ENCODE measurements around the gene MLH3.

MLH3 gene

GRCh38 chr14:74977901-74978385, 73.3 kb downstream of the MLH3 start:
- Histone ChIP-seq H3K4me1 (ENCODE audit: control insufficient read depth, insufficient read depth, low read length) (peaks cover 35% of the 10 kb centered on the region), H3K9ac (ENCODE audit: low read depth, low read length) (no peak overlapping the region), H3K9me3 (ENCODE audit: control insufficient read depth, insufficient read depth, low read length) (no peaks in the 10 kb centered on the region), H3K4me3 (ENCODE audit: low read depth, low read length) (no peak overlapping the region), H3K36me3 (ENCODE audit: control insufficient read depth, insufficient read depth, low read length) (no peaks in the 10 kb centered on the region), H3K27ac (ENCODE audit: low read depth, low read length) (no peak overlapping the region), H3K27me3 (ENCODE audit: control insufficient read depth, insufficient read depth, low read length) (no peaks in the 10 kb centered on the region)

- Histone ChIP-seq H3K4me1 (ENCODE audit: control insufficient read depth, insufficient read depth, low read length) (peaks cover 35% of the 10 kb centered on the region), H3K27me3 (ENCODE audit: control insufficient read depth, insufficient read depth, low read length) (no peaks in the 10 kb centered on the region), H3K9ac (ENCODE audit: low read depth, low read length) (no peak overlapping the region), H3K4me3 (ENCODE audit: low read depth, low read length) (no peak overlapping the region), H3K36me3 (ENCODE audit: control insufficient read depth, insufficient read depth, low read length) (no peaks in the 10 kb centered on the region), H3K9me3 (ENCODE audit: control insufficient read depth, insufficient read depth, low read length) (no peaks in the 10 kb centered on the region), H3K27ac (ENCODE audit: low read depth, low read length) (no peak overlapping the region)
Observed at GRCh38 chr14:74977164-74977900, 73.9 kb downstream of the MLH3 start.

GRCh38 chr14:74976264-74977113, 74.8 kb downstream of the MLH3 start:
- Histone ChIP-seq H3K4me3 (ENCODE audit: low read depth, low read length) (no peak overlapping the region), H3K27me3 (ENCODE audit: control insufficient read depth, insufficient read depth, low read length) (no peaks in the 10 kb centered on the region), H3K27ac (ENCODE audit: low read depth, low read length) (no peak overlapping the region), H3K36me3 (ENCODE audit: control insufficient read depth, insufficient read depth, low read length) (no peaks in the 10 kb centered on the region), H3K9me3 (ENCODE audit: control insufficient read depth, insufficient read depth, low read length) (no peaks in the 10 kb centered on the region), H3K9ac (ENCODE audit: low read depth, low read length) (no peak overlapping the region), H3K4me1 (ENCODE audit: control insufficient read depth, insufficient read depth, low read length) (peaks cover 35% of the 10 kb centered on the region)

GRCh38 chr14:74975059-74975810, 76.0 kb downstream of the MLH3 start:
- Histone ChIP-seq H3K4me1 (ENCODE audit: control insufficient read depth, insufficient read depth, low read length) (peaks cover 31% of the 10 kb centered on the region), H3K36me3 (ENCODE audit: control insufficient read depth, insufficient read depth, low read length) (no peaks in the 10 kb centered on the region), H3K27ac (ENCODE audit: low read depth, low read length) (no peak overlapping the region)

GRCh38 chr14:74974364-74975058, 76.8 kb downstream of the MLH3 start:
- Histone ChIP-seq H3K36me3 (ENCODE audit: control insufficient read depth, insufficient read depth, low read length) (no peaks in the 10 kb centered on the region), H3K4me1 (ENCODE audit: control insufficient read depth, insufficient read depth, low read length) (peaks cover 24% of the 10 kb centered on the region), H3K27me3 (ENCODE audit: control insufficient read depth, insufficient read depth, low read length) (no peaks in the 10 kb centered on the region), H3K27ac (ENCODE audit: low read depth, low read length) (no peak overlapping the region), H3K9me3 (ENCODE audit: control insufficient read depth, insufficient read depth, low read length) (no peaks in the 10 kb centered on the region), H3K4me3 (ENCODE audit: low read depth, low read length) (no peak overlapping the region), H3K9ac (ENCODE audit: low read depth, low read length) (no peak overlapping the region)

More at GRCh38 chr14:74975059-74975810, 76.0 kb downstream of the MLH3 start:
- no peak overlapping the region for H3K4me3 ChIP-seq (ENCODE audit: low read depth, low read length)
- H3K9me3 ChIP-seq (ENCODE audit: control insufficient read depth, insufficient read depth, low read length): no peaks in the 10 kb centered on the region
- H3K27me3 ChIP-seq (ENCODE audit: control insufficient read depth, insufficient read depth, low read length): no peaks in the 10 kb centered on the region
- no peak overlapping the region for H3K9ac ChIP-seq (ENCODE audit: low read depth, low read length)

GRCh38 chr14:74973905-74974363, 77.3 kb downstream of the MLH3 start:
- Histone ChIP-seq H3K27me3 (ENCODE audit: control insufficient read depth, insufficient read depth, low read length) (no peaks in the 10 kb centered on the region), H3K27ac (ENCODE audit: low read depth, low read length) (no peak overlapping the region), H3K9me3 (ENCODE audit: control insufficient read depth, insufficient read depth, low read length) (no peaks in the 10 kb centered on the region), H3K36me3 (ENCODE audit: control insufficient read depth, insufficient read depth, low read length) (no peaks in the 10 kb centered on the region), H3K9ac (ENCODE audit: low read depth, low read length) (no peak overlapping the region), H3K4me1 (ENCODE audit: control insufficient read depth, insufficient read depth, low read length) (peaks cover 19% of the 10 kb centered on the region), H3K4me3 (ENCODE audit: low read depth, low read length) (no peak overlapping the region)

GRCh38 chr14:74973003-74973653, 78.1 kb downstream of the MLH3 start:
- Histone ChIP-seq H3K9ac (ENCODE audit: low read depth, low read length) (no peak overlapping the region), H3K27ac (ENCODE audit: low read depth, low read length) (no peak overlapping the region), H3K36me3 (ENCODE audit: control insufficient read depth, insufficient read depth, low read length) (no peaks in the 10 kb centered on the region), H3K4me1 (ENCODE audit: control insufficient read depth, insufficient read depth, low read length) (peaks cover 11% of the 10 kb centered on the region; the same call in 1 of the 2 replicates), H3K27me3 (ENCODE audit: control insufficient read depth, insufficient read depth, low read length) (no peaks in the 10 kb centered on the region), H3K9me3 (ENCODE audit: control insufficient read depth, insufficient read depth, low read length) (no peaks in the 10 kb centered on the region), H3K4me3 (ENCODE audit: low read depth, low read length) (no peak overlapping the region)

- Histone ChIP-seq H3K36me3 (ENCODE audit: control insufficient read depth, insufficient read depth, low read length) (no peaks in the 10 kb centered on the region), H3K4me1 (ENCODE audit: control insufficient read depth, insufficient read depth, low read length) (no peaks in the 10 kb centered on the region), H3K27ac (ENCODE audit: low read depth, low read length) (no peak overlapping the region), H3K27me3 (ENCODE audit: control insufficient read depth, insufficient read depth, low read length) (no peaks in the 10 kb centered on the region), H3K9ac (ENCODE audit: low read depth, low read length) (no peak overlapping the region), H3K9me3 (ENCODE audit: control insufficient read depth, insufficient read depth, low read length) (no peaks in the 10 kb centered on the region), H3K4me3 (ENCODE audit: low read depth, low read length) (no peak overlapping the region)
Observed at GRCh38 chr14:74968811-74969210, 82.5 kb downstream of the MLH3 start.

- Histone ChIP-seq H3K27ac (ENCODE audit: low read depth, low read length) (no peak overlapping the region), H3K4me1 (ENCODE audit: control insufficient read depth, insufficient read depth, low read length) (no peaks in the 10 kb centered on the region), H3K9ac (ENCODE audit: low read depth, low read length) (no peak overlapping the region), H3K4me3 (ENCODE audit: low read depth, low read length) (no peak overlapping the region), H3K27me3 (ENCODE audit: control insufficient read depth, insufficient read depth, low read length) (no peaks in the 10 kb centered on the region), H3K9me3 (ENCODE audit: control insufficient read depth, insufficient read depth, low read length) (no peaks in the 10 kb centered on the region), H3K36me3 (ENCODE audit: control insufficient read depth, insufficient read depth, low read length) (no peaks in the 10 kb centered on the region)
Observed at GRCh38 chr14:74965486-74966153, 85.6 kb downstream of the MLH3 start.
